GM06990 (cell line): ENCODE results near the gene AKR1B1.

ENCODE experiments used
- DNase-seq: peaks from one replicate; pipeline ENCODE4 v3.0.0-alpha.2; 2011; ENCODE audit not compliant: insufficient read length; ENCODE audit errors: extremely low read depth
- H3K27me3 ChIP-seq: replicated peaks from 2 replicates; pipeline ENCODE4 v1.6.0; 2011; ENCODE audit warnings: low read length; ENCODE audit not compliant: control insufficient read depth, insufficient read depth
- H3K36me3 ChIP-seq: 2 replicates; pipeline ENCODE4 v1.5.1; 2011; ENCODE audit warnings: low read length; ENCODE audit not compliant: control insufficient read depth, insufficient read depth
- H3K4me3 ChIP-seq: replicated peaks from 2 replicates; pipeline ENCODE4 v1.5.1; 2011; ENCODE audit warnings: low read depth, mild to moderate bottlenecking, control low read depth, low read length
- TF ChIP-seq, protein P1 (sequence below): IDR thresholded peaks from 2 replicates; pipeline ENCODE4 v1.5.1; 2011; ENCODE audit warnings: low read length, control low read depth, mild to moderate bottlenecking, inconsistent platforms; ENCODE audit not compliant: insufficient read depth, poor library complexity, severe bottlenecking

The AKR1B1 gene

DNA sequence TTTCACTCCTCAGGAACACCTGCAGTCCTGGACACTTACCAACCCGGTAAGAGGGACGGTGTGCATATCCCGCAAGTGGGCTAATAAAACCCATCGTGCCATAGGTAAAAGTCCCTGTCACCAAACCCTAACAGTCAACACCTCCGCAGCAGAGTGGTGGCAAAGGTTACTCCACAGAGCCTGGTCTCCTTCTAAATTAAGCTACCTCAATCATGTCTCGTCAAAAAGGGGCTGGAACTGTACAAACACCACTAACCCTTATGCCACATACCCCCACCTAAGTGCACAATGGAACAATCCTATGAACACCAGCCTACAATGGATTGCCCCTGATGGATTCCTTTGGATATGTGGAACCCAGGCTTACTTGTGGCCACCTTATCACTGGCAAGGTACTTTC lies 9.6 kb upstream of the AKR1B1 start:
- DNase-seq = no peak
- H3K36me3 ChIP-seq = no peaks in the 10 kb centered on the region
- H3K4me3 ChIP-seq = no peak overlapping the region
- no peaks in the 10 kb centered on the region for H3K27me3 ChIP-seq
- TF ChIP-seq, protein P1, sequence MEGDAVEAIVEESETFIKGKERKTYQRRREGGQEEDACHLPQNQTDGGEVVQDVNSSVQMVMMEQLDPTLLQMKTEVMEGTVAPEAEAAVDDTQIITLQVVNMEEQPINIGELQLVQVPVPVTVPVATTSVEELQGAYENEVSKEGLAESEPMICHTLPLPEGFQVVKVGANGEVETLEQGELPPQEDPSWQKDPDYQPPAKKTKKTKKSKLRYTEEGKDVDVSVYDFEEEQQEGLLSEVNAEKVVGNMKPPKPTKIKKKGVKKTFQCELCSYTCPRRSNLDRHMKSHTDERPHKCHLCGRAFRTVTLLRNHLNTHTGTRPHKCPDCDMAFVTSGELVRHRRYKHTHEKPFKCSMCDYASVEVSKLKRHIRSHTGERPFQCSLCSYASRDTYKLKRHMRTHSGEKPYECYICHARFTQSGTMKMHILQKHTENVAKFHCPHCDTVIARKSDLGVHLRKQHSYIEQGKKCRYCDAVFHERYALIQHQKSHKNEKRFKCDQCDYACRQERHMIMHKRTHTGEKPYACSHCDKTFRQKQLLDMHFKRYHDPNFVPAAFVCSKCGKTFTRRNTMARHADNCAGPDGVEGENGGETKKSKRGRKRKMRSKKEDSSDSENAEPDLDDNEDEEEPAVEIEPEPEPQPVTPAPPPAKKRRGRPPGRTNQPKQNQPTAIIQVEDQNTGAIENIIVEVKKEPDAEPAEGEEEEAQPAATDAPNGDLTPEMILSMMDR = no peak

DNA sequence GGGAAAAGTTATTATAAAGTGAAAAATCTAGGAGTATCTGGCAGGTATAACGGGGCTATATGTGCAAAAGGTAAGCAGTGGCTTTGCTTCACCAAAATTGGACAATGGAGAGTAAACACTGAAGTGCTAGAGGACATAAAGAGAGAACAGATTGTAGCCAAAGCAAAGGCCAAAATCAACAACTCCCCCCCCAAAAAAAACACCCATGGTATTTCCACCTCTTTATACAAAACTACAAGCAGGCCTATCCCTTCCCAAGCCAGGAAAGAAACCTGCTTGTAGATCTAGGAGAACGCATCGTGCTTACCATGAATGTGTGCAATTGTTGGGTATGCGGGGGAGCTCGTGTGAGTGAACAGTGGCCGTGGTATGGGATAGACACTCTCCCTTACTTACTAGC lies 9.2 kb upstream of the AKR1B1 start:
- Histone ChIP-seq H3K27me3 (no peaks in the 10 kb centered on the region), H3K36me3 (no peaks in the 10 kb centered on the region), H3K4me3 (no peak overlapping the region)
- DNase-seq = no peak
- TF ChIP-seq, protein P1 = no peak

DNA sequence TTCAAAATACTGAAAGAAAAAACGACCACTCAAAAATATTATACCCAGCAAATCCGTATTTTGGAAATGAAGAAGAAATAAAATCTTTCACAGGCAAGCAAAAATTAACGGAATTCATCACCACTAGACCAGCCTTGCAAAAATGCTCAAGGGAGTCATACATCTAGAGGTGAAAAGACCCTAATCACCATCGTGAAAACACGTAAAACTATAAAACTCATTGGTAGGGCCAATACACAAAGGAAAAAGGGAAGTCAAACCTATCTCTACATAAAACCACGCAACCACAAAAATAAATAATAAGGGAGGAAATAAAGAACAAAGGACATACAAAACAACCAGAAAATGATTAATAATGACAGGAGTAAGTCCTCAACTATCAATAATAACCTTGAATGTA lies 6.6 kb upstream of the AKR1B1 start:
- no peak for DNase-seq
- TF ChIP-seq, protein P1 = no peak
- no peaks in the 10 kb centered on the region for H3K36me3 ChIP-seq
- H3K27me3 ChIP-seq = no peaks in the 10 kb centered on the region
- no peak overlapping the region for H3K4me3 ChIP-seq

DNA sequence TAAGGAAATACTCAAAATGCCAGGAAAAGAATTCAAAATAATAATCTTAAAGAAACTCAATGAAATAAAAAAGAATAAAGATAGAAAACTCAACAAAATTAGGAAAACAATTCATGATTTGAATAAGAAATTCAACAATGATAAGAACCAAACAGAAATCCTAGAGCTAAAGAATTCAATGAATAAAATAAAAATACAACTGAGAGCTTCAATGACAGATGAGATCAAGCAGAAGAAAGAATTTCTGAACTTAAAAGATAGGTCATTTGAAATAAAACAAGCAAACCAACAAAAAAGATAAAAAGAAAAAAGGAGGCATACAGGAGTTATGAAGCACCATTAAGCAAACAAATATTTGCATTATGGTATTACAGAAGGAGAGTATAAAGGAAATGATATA lies 5.6 kb upstream of the AKR1B1 start:
- H3K36me3 ChIP-seq = no peaks in the 10 kb centered on the region
- H3K4me3 ChIP-seq = no peak overlapping the region
- DNase-seq = no peak
- TF ChIP-seq, protein P1 = no peak
- H3K27me3 ChIP-seq = no peaks in the 10 kb centered on the region

DNA sequence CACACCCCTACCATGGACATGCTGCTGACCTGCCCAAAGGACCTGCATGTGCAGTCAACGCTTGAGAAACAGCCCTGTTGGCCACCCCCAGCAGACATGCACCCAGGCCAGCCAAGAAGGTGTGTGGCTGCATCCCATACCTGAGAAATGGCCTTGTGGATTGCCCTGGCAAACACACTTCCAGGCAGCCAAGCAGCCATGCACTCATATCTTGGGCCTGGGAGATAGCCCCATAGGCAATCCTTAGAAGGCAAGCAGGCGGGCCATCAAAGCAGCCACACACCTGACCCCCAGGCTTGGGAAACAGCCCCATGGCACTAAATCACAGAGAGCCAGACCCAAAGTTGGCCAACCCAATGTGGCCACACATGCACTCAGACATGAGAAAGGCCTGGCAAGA lies 4.9 kb upstream of the AKR1B1 start:
- no peak for DNase-seq
- Histone ChIP-seq H3K4me3 (no peak overlapping the region), H3K36me3 (no peaks in the 10 kb centered on the region), H3K27me3 (no peaks in the 10 kb centered on the region)
- TF ChIP-seq, protein P1 = no peak

DNA sequence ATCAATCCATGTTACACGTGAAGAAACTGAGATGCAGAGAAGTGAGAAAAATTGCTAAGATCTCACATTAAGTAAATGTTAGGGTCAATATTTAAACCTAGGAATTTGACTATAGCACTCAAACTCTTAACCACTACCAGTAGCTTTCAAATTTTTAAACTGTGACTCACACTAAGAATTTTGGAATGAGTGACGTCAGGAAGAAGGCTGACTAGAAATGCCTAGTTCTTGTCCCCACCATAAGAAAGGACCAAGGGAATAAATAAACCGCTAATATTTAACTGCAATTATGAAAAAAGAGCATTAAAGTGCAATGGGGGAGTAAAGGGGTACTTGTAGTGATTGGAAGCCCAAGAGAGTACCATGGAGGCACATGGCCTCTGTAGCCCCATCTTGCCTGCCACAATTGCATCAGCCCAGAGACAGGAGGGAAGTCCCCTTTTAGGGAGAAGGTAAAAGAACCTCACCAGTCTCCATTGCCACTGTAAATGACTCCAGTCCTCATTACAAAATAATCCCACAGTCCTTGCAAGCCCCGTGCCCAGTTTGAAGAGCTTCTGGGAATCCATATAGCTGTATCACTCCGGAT lies 3.5 kb upstream of the AKR1B1 start:
- H3K27me3 ChIP-seq = no peaks in the 10 kb centered on the region
- DNase-seq = no peak

More for the DNA sequence above, 3.5 kb upstream of the AKR1B1 start:
- Histone ChIP-seq H3K36me3 (no peaks in the 10 kb centered on the region), H3K4me3 (no peak overlapping the region)
- TF ChIP-seq, protein P1 = no peak
